ENCODE results near the gene SEPTIN6. TPM values are rescaled to one million over a fixed set of nuclear protein-coding genes. Genes with fewer than 3 reads are reported as not detected.

SEPTIN6 gene
- polyA plus RNA-seq, 1 experiment = 34.4 TPM

DNA sequence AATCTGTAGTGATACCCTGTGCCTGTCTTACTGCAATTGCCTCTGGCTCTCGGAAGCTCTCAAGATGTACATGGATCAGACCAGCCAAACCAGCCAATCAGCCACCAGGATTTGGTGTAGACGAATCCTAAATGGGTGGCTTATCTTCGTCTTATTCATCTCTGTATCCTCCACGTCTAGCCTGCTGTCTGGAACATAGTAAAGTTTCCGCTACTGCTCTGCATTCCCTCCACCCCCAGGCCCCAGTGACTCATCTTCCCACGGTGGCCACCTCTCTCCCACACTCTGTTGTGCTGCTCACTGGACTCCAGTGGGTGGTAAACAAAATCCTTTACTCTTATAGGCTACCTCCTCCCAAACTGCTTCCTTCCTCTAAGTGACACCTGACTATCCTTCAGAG is 37.8 kb downstream of the SEPTIN6 start:
- ChIA-PET CTCF (interaction anchor here (3.3 kb wide), 1 partner anchor 75 kb away, joined by 10 read pairs; no protein-coding TSS in a partner anchor), POLR2A (interaction anchor here (1.0 kb wide), 1 partner anchor 136 kb away, joined by 6 read pairs; the partner anchor contains the start of gene RPL39)
- Histone ChIP-seq H3K27ac (ENCODE audit: low read depth, low read length) (no peak overlapping the region), H3K9me3 (ENCODE audit: control insufficient read depth, insufficient read depth, low read length) (no peaks in the 10 kb centered on the region), H3K4me3 (ENCODE audit: low read depth, low read length) (no peak overlapping the region), H3K27me3 (ENCODE audit: control insufficient read depth, insufficient read depth, low read length) (no peaks in the 10 kb centered on the region)
- DNase-seq (ENCODE audit: low read depth, low spot score) = peak; percentile 29
- TF ChIP-seq, protein P1, sequence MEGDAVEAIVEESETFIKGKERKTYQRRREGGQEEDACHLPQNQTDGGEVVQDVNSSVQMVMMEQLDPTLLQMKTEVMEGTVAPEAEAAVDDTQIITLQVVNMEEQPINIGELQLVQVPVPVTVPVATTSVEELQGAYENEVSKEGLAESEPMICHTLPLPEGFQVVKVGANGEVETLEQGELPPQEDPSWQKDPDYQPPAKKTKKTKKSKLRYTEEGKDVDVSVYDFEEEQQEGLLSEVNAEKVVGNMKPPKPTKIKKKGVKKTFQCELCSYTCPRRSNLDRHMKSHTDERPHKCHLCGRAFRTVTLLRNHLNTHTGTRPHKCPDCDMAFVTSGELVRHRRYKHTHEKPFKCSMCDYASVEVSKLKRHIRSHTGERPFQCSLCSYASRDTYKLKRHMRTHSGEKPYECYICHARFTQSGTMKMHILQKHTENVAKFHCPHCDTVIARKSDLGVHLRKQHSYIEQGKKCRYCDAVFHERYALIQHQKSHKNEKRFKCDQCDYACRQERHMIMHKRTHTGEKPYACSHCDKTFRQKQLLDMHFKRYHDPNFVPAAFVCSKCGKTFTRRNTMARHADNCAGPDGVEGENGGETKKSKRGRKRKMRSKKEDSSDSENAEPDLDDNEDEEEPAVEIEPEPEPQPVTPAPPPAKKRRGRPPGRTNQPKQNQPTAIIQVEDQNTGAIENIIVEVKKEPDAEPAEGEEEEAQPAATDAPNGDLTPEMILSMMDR (IDR thresholded peaks at IDR 0.05; ENCODE audit: low read depth, low read length) = no peak

DNA sequence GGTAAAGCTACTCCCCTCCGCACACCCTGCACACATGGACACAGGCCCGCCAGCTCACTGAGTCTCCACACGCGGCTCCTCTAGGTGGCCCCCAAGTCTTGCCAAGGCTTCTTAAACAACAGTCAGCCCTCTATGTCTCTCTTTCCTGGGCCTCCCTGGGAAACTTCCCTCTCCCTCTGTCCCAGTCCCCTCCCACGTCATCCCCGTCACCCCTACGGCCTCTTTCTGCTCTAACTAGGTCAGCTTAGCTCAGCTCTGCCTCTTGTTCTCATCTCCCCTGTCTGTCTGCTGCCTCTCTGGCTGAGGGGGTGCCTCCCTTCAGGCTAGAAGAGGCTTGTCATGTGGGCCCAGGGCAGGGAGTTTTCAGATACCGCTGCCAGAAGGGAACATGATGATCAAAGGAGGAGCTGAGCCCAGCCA is 38.8 kb downstream of the SEPTIN6 start:
- CTCF ChIA-PET = interaction anchor here (3.3 kb wide), 1 partner anchor 76 kb away, joined by 10 read pairs; no protein-coding TSS in a partner anchor
- H3K27me3 ChIP-seq (ENCODE audit: control insufficient read depth, insufficient read depth, low read length) = no peaks in the 10 kb centered on the region
- H3K9me3 ChIP-seq (ENCODE audit: control insufficient read depth, insufficient read depth, low read length) = no peaks in the 10 kb centered on the region
- TF ChIP-seq, protein P1 (IDR thresholded peaks at IDR 0.05; ENCODE audit: low read depth, low read length) = no peak
- POLR2A ChIA-PET = no interaction called here
- no peak for DNase-seq (ENCODE audit: low read depth, low spot score)
- H3K27ac ChIP-seq (ENCODE audit: low read depth, low read length) = no peak overlapping the region
- no peak overlapping the region for H3K4me3 ChIP-seq (ENCODE audit: low read depth, low read length)

DNA sequence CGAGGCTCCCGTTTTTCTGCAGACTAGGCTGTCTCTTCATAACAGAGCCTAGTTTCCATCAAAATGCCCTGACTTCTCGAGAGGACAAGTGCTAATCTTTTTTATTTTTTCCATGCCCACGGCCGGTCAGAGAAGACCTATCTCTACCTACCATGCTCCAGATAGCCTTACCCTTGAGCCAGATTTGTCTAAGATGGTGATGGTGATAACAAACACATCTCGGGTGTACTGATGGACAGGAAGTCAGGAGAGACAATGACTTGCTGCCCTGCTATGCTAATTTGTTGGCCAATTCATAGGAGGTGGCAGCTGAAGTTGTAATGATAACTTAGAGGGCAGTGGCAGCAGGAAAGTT is 44.6 kb downstream of the SEPTIN6 start:
- CTCF ChIA-PET = no interaction called here
- TF ChIP-seq, protein P1 (IDR thresholded peaks at IDR 0.05; ENCODE audit: low read depth, low read length) = no peak
- Histone ChIP-seq H3K9me3 (ENCODE audit: control insufficient read depth, insufficient read depth, low read length) (no peaks in the 10 kb centered on the region), H3K27me3 (ENCODE audit: control insufficient read depth, insufficient read depth, low read length) (no peaks in the 10 kb centered on the region), H3K27ac (ENCODE audit: low read depth, low read length) (no peak overlapping the region), H3K4me3 (ENCODE audit: low read depth, low read length) (no peak overlapping the region)
- no peak for DNase-seq (ENCODE audit: low read depth, low spot score)
- POLR2A ChIA-PET = no interaction called here

DNA sequence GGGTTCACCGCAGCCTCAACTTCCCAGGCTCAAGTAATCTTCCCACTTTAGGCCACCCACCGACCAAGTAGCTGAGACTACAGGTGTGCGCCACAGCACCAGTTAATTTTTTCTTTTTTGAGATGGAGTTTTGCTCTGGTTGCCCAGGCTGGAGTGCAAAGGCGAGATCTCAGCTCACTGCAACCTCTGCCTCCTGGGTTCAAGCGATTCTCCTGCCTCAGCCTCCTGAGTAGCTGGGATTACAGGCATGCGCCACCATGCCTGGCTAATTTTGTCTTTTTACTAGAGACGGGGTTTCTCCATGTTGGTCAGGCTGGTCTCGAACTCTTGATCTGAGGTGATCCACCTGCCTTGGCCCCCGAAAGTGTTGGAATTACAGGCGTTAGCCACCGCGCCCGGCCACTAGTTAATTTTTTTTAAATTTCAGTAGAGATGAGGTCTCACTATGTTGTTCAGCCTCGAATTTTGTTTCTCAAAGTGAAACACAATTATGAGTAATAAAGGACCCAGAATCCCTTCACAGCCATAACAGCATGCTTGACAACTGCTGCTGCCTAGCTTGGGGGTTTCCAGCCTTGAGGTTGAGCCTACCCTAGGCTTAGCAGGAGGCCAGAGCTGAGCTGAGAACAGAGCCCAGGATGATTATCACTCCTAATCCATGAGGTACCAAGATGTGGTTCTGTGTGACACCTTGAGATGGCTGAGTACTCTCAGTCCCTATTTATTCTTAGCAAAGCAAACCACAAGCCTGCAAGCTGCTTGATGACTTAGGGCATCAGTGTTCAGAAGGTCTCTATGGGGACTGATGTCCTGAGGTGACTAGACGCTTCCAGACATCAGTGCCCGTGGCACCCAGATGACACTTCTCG is 45.2 kb downstream of the SEPTIN6 start:
- ChIA-PET POLR2A (no interaction called here), CTCF (no interaction called here)
- no peaks in the 10 kb centered on the region for H3K27me3 ChIP-seq (ENCODE audit: control insufficient read depth, insufficient read depth, low read length)
- no peak overlapping the region for H3K27ac ChIP-seq (ENCODE audit: low read depth, low read length)
- DNase-seq (ENCODE audit: low read depth, low spot score) = no peak
- H3K9me3 ChIP-seq (ENCODE audit: control insufficient read depth, insufficient read depth, low read length) = no peaks in the 10 kb centered on the region
- TF ChIP-seq, protein P1 (IDR thresholded peaks at IDR 0.05; ENCODE audit: low read depth, low read length) = no peak
- no peak overlapping the region for H3K4me3 ChIP-seq (ENCODE audit: low read depth, low read length)

DNA sequence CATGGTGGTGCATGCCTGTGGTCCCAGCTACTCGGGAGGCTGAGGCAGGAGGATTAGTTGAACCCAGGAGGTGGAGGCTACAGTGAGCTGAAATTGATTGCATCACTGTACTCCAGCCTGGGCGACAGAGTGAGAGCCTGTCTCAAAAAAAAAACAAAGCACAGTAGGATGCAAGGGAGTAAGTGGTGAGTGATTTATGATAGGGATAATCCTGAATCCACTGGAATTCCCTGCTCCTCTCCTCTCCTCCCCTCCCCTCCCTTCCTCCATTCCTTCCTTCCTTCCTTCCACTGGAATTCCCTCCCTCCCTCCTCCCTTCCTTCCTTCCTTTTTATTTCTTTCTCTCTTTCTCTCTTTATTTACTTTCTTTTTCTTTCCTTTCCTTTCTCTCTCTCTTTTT is 45.9 kb downstream of the SEPTIN6 start:
- POLR2A ChIA-PET = no interaction called here
- Histone ChIP-seq H3K27me3 (ENCODE audit: control insufficient read depth, insufficient read depth, low read length) (no peaks in the 10 kb centered on the region), H3K4me3 (ENCODE audit: low read depth, low read length) (no peak overlapping the region), H3K27ac (ENCODE audit: low read depth, low read length) (no peak overlapping the region), H3K9me3 (ENCODE audit: control insufficient read depth, insufficient read depth, low read length) (no peaks in the 10 kb centered on the region)
- CTCF ChIA-PET = no interaction called here
- TF ChIP-seq, protein P1 (IDR thresholded peaks at IDR 0.05; ENCODE audit: low read depth, low read length) = no peak
- DNase-seq (ENCODE audit: low read depth, low spot score) = no peak
